Osteoblast (primary cell): ENCODE data around the gene YOD1. TPM values are rescaled to one million over a fixed set of nuclear protein-coding genes. Genes with fewer than 3 reads are reported as not detected.

Source experiments
- DNase-seq: peaks from one replicate; pipeline ENCODE4 v3.0.0; 2011; ENCODE audit warnings: low spot score, mixed read lengths; ENCODE audit not compliant: insufficient read length; ENCODE audit errors: missing footprints
- H2AFZ ChIP-seq: 2 replicates; pipeline ENCODE4 v1.6.0; 2011; ENCODE audit warnings: mild to moderate bottlenecking, low read length
- H3K27ac ChIP-seq: 2 replicates; pipeline ENCODE4 v1.5.1; 2011; ENCODE audit warnings: mild to moderate bottlenecking, low read depth, low read length, moderate library complexity
- H3K27me3 ChIP-seq: 2 replicates; pipeline ENCODE4 v1.6.0; 2012; ENCODE audit warnings: mild to moderate bottlenecking, control low read depth, inconsistent platforms, low read length, moderate library complexity; ENCODE audit not compliant: insufficient read depth
- H3K36me3 ChIP-seq: 2 replicates; pipeline ENCODE4 v1.5.1; 2011; ENCODE audit warnings: mild to moderate bottlenecking, low read length, control low read depth, moderate library complexity; ENCODE audit not compliant: insufficient read depth
- H3K4me1 ChIP-seq: 2 replicates; pipeline ENCODE4 v1.5.1; 2011; ENCODE audit warnings: mild to moderate bottlenecking, low read length, control low read depth, moderate library complexity; ENCODE audit not compliant: insufficient read depth
- H3K4me2 ChIP-seq: 2 replicates; pipeline ENCODE4 v1.6.0; 2011; ENCODE audit warnings: mild to moderate bottlenecking, low read length; ENCODE audit not compliant: insufficient read depth
- H3K4me3 ChIP-seq: fragments of 200-600 bp; sonication (generic); 3 replicates; pipeline ENCODE4 v1.5.1; 2012; ENCODE audit warnings: mild to moderate bottlenecking, low read length, inconsistent platforms; ENCODE audit not compliant: insufficient read depth
- H3K79me2 ChIP-seq: 2 replicates; pipeline ENCODE4 v1.6.0; 2012; ENCODE audit warnings: mild to moderate bottlenecking, low read length, control low read depth, inconsistent platforms; ENCODE audit not compliant: insufficient read depth
- H3K9me3 ChIP-seq: 2 replicates; pipeline ENCODE4 v1.5.1; 2011; ENCODE audit warnings: low read depth, low read length, control low read depth
- H4K20me1 ChIP-seq: 2 replicates; pipeline ENCODE4 v1.6.0; 2012; ENCODE audit warnings: mild to moderate bottlenecking, low read length, control low read depth; ENCODE audit not compliant: insufficient read depth
- total RNA-seq: library from RNA; depleted of rRNA; stranded (reverse); fragments of >200 nt; gene quantifications from 2 replicates; pipeline ENCODE4 v1.2.3, GENCODE V29; 2012
- TF ChIP-seq, protein P1 (sequence below): IDR thresholded peaks from 2 replicates; pipeline ENCODE4 v1.5.1; 2011; ENCODE audit warnings: mild to moderate bottlenecking, low read depth, low read length, moderate library complexity; ENCODE audit errors: extremely low read depth

The YOD1 gene
- total RNA-seq, 1 donor = 8.3 TPM

DNA sequence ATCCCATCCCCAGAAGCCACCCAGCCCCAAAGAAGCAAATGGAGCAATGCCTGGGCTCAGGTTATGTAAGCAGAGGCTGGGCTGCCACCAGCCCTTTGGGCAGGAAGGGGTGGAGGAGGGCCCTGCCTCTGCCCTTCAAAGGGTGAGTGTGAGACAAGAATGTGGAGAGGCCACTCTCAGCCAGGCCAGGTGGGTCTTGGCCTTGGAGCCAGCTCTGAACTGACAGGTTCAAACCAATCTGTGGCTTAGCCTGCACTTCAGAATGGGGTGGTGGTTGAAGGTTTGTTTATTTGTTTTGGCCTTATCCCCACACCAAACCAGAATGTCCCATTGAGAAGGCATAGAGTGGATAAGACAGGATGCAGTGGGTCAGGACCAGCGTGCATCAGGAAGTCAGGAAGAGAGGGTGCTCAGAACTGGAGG lies 48.3 kb downstream of the YOD1 start:
- Histone ChIP-seq H3K4me2 (no peak overlapping the region), H4K20me1 (no peaks in the 10 kb centered on the region), H3K27me3 (peaks cover 6% of the 10 kb centered on the region), H2AFZ (no peak overlapping the region), H3K4me1 (peaks cover 13% of the 10 kb centered on the region), H3K9me3 (no peaks in the 10 kb centered on the region), H3K27ac (no peak overlapping the region), H3K36me3 (no peaks in the 10 kb centered on the region), H3K4me3 (no peak overlapping the region), H3K79me2 (no peaks in the 10 kb centered on the region)
- TF ChIP-seq, protein P1, sequence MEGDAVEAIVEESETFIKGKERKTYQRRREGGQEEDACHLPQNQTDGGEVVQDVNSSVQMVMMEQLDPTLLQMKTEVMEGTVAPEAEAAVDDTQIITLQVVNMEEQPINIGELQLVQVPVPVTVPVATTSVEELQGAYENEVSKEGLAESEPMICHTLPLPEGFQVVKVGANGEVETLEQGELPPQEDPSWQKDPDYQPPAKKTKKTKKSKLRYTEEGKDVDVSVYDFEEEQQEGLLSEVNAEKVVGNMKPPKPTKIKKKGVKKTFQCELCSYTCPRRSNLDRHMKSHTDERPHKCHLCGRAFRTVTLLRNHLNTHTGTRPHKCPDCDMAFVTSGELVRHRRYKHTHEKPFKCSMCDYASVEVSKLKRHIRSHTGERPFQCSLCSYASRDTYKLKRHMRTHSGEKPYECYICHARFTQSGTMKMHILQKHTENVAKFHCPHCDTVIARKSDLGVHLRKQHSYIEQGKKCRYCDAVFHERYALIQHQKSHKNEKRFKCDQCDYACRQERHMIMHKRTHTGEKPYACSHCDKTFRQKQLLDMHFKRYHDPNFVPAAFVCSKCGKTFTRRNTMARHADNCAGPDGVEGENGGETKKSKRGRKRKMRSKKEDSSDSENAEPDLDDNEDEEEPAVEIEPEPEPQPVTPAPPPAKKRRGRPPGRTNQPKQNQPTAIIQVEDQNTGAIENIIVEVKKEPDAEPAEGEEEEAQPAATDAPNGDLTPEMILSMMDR = no peak
- DNase-seq = no peak

DNA sequence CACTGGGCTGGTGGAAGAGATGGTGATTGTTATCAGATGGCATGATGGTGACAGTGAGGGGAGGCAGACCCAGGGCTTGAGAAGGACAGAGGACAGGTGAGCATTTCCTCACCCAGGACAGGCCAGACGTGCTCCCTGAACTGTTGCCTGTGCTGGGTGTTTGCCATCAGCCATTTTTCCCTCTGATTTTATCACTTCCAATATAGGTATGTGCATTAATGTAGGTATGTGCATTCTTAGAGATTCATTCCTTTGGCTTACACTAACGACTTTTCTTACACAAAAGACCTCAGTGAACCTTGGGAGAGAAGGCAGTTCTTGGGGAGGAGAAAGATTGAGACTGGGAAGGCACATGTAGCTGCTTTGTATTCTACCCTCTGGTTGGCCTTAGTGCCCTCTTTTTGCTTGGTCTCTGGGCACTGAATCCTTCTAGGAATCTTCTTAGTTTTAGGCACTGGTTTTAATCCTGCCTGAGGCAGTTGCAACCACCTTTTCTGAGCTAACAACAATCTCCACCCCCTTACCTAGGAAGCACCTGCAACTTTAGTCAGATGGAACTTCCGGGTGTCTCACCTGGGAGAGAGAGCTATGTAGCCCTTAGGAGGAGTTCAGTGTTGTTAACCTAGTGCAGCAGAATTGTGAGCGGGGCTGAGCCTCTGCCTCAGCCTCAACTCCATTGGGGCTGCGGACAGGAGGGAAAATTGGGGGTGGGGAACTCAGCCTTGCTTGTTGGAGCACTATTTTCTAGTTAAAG lies 49.3 kb downstream of the YOD1 start:
- Histone ChIP-seq H3K9me3 (no peaks in the 10 kb centered on the region), H3K4me2 (no peak overlapping the region), H3K36me3 (no peaks in the 10 kb centered on the region), H3K4me1 (peaks cover 2% of the 10 kb centered on the region), H3K27ac (no peak overlapping the region), H2AFZ (no peak overlapping the region), H3K79me2 (no peaks in the 10 kb centered on the region), H3K27me3 (peaks cover 12% of the 10 kb centered on the region), H3K4me3 (no peak overlapping the region), H4K20me1 (no peaks in the 10 kb centered on the region)
- no peak for DNase-seq
- TF ChIP-seq, protein P1 = no peak

DNA sequence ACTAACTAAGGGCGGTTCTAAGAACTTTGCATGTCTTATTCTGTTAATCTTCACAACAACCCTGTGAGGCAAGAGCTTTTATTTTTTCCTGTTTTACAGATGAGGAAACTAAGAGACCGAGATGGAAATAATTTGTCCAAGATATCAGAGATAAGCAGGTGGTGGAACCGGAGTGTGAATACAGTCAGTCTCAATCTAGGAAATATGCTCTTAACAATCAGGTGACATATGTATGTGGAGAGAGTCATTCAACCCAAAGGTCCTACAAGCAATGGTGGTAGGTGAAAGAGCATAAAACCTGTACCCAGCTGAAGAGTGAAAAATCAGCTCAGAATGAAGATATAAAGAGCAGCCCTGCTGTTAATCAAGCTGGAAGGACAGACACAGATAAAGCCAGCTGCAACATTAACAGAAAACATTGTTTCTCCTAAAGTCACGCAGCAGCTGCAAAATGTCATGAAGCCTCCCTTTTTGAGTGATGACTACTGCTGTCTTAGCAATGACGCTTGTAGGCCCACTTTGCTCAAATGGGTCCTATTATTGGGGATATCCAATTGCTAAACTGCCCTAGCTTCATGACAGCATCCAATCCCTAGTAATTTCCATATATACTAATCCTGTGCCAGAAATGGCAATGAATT lies 50.2 kb downstream of the YOD1 start:
- H4K20me1 ChIP-seq = no peaks in the 10 kb centered on the region
- DNase-seq = no peak
- no peaks in the 10 kb centered on the region for H3K4me1 ChIP-seq
- H3K36me3 ChIP-seq = no peaks in the 10 kb centered on the region
- TF ChIP-seq, protein P1 = no peak
- H3K4me2 ChIP-seq = no peak overlapping the region
- H3K4me3 ChIP-seq = no peak overlapping the region
- no peak overlapping the region for H2AFZ ChIP-seq
- H3K27me3 ChIP-seq = peaks cover 12% of the 10 kb centered on the region
- no peaks in the 10 kb centered on the region for H3K79me2 ChIP-seq
- H3K27ac ChIP-seq = no peak overlapping the region
- H3K9me3 ChIP-seq = no peaks in the 10 kb centered on the region

DNA sequence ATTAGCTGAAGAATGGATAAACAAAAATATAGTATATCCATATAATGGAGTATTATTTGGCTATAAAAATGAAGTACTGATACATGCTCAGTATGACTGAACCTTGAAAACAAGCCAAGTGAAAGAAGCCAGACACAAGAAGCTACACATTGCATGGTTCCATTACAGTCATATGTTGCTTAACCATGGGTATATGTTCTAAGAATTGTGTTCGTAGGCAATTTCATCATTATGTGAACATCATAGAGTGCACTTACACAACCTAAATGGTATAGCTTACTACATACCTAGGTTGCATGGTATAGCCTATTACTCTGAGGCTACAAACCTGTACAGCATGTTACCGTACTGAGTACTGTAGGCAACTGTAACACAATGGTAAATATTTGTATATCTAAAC lies 52.2 kb downstream of the YOD1 start:
- Histone ChIP-seq H3K27ac (no peak overlapping the region), H3K4me3 (no peak overlapping the region), H2AFZ (no peak overlapping the region), H3K79me2 (no peaks in the 10 kb centered on the region), H3K9me3 (no peaks in the 10 kb centered on the region), H4K20me1 (no peaks in the 10 kb centered on the region), H3K36me3 (no peaks in the 10 kb centered on the region), H3K4me1 (no peaks in the 10 kb centered on the region), H3K4me2 (no peak overlapping the region), H3K27me3 (peaks cover 19% of the 10 kb centered on the region)
- TF ChIP-seq, protein P1 = no peak
- DNase-seq = no peak
